Measurements from ENCODE around the gene ZFR2.

DNA sequence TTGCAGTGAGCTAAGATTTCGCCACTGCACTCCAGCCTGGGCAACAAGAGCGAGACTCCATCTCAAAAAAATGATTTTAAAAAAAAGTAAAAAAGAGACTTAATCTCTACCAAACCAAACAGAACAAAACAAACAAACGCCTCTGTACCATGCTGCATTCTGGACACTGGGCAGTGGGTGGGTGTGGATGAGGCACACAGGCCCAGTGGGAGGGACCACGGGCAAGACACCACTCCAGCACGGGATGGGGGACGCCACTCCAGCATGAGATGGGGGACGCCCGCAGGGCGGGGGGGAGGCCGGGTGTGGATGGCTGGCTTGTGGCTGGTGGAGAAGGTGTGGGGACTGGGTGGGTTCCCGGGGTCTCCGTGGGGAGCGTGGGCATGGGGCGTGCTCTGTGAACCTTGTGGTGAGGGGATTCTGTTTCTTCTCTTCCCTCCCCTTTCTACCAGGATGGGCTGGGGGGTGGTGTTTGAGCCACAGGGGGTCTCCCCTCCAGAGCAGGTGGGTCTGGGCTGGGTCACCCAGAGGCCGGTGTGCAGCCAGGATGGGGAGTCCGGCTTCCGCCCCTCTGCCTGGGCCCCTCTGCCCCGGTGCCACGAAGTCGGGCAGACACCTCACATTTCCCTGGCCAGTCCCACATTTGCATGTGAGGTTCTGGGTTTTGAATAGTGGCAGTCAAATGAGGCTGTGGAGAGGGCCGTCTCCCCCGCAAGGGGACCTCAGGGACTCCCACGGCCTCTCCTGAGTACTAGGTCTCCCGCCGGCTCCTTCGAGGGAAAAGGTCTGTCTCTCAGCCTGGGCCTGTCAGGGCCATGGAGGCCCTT lies 58.7 kb downstream of the ZFR2 start:
- TF ChIP-seq, protein P1, sequence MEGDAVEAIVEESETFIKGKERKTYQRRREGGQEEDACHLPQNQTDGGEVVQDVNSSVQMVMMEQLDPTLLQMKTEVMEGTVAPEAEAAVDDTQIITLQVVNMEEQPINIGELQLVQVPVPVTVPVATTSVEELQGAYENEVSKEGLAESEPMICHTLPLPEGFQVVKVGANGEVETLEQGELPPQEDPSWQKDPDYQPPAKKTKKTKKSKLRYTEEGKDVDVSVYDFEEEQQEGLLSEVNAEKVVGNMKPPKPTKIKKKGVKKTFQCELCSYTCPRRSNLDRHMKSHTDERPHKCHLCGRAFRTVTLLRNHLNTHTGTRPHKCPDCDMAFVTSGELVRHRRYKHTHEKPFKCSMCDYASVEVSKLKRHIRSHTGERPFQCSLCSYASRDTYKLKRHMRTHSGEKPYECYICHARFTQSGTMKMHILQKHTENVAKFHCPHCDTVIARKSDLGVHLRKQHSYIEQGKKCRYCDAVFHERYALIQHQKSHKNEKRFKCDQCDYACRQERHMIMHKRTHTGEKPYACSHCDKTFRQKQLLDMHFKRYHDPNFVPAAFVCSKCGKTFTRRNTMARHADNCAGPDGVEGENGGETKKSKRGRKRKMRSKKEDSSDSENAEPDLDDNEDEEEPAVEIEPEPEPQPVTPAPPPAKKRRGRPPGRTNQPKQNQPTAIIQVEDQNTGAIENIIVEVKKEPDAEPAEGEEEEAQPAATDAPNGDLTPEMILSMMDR (IDR thresholded peaks at IDR 0.05): no peak
- TF ChIP-seq POLR2A (IDR thresholded peaks at IDR 0.05): no peak

Data from lower leg skin (tissue), 3 donors.